Mononuclear cell (primary cell): ENCODE data around the gene SNRPE. TPM values are rescaled to one million over a fixed set of nuclear protein-coding genes. Genes with fewer than 3 reads are reported as not detected.

Source experiments
- H3K27me3 ChIP-seq: 2 replicates; pipeline ENCODE4 v1.6.0; 2011; ENCODE audit warnings: low read length, control low read depth; ENCODE audit not compliant: insufficient read depth
- H3K4me1 ChIP-seq: 2 replicates; pipeline ENCODE4 v1.5.1; 2011; ENCODE audit warnings: mild to moderate bottlenecking, low read length, control low read depth; ENCODE audit not compliant: insufficient read depth
- H3K4me3 ChIP-seq: 2 replicates; pipeline ENCODE4 v1.5.1; 2011; ENCODE audit warnings: mild to moderate bottlenecking, low read length, moderate library complexity
- H3K9me3 ChIP-seq: 2 replicates; pipeline ENCODE4 v1.5.1; 2011; ENCODE audit warnings: low read depth, mild to moderate bottlenecking, control low read depth, low read length
- total RNA-seq: library from RNA; depleted of rRNA; stranded (reverse); fragments of >200 nt; gene quantifications from one replicate; pipeline ENCODE4 v1.2.3, GENCODE V29; 2012

Gene SNRPE
- total RNA-seq, 1 donor: 51.1 TPM

- Histone ChIP-seq H3K4me1 (no peaks in the 10 kb centered on the region), H3K9me3 (no peaks in the 10 kb centered on the region), H3K27me3 (no peaks in the 10 kb centered on the region), H3K4me3 (no peak overlapping the region)
Observed at GRCh38 chr1:203905275-203905674, 43.9 kb downstream of the SNRPE start.

- no peak overlapping the region for H3K4me3 ChIP-seq
- H3K9me3 ChIP-seq: no peaks in the 10 kb centered on the region
- H3K4me1 ChIP-seq: no peaks in the 10 kb centered on the region
- no peaks in the 10 kb centered on the region for H3K27me3 ChIP-seq
Observed at GRCh38 chr1:203906932-203907331, 45.5 kb downstream of the SNRPE start.

GRCh38 chr1:203907901-203908300 is 46.5 kb downstream of the SNRPE start:
- H3K4me1 ChIP-seq: no peaks in the 10 kb centered on the region
- H3K27me3 ChIP-seq: no peaks in the 10 kb centered on the region
- no peak overlapping the region for H3K4me3 ChIP-seq
- H3K9me3 ChIP-seq: no peaks in the 10 kb centered on the region

- Histone ChIP-seq H3K4me3 (no peak overlapping the region), H3K9me3 (no peaks in the 10 kb centered on the region), H3K27me3 (no peaks in the 10 kb centered on the region), H3K4me1 (no peaks in the 10 kb centered on the region)
Observed at GRCh38 chr1:203911806-203912205, 50.4 kb downstream of the SNRPE start.

- H3K9me3 ChIP-seq: no peaks in the 10 kb centered on the region
Observed at GRCh38 chr1:203913073-203913521, 51.7 kb downstream of the SNRPE start.

GRCh38 chr1:203914292-203914691 is 52.9 kb downstream of the SNRPE start:
- Histone ChIP-seq H3K4me1 (no peaks in the 10 kb centered on the region), H3K27me3 (no peaks in the 10 kb centered on the region), H3K9me3 (no peaks in the 10 kb centered on the region), H3K4me3 (no peak overlapping the region)

More at GRCh38 chr1:203913073-203913521, 51.7 kb downstream of the SNRPE start:
- Histone ChIP-seq H3K27me3 (no peaks in the 10 kb centered on the region), H3K4me3 (no peak overlapping the region), H3K4me1 (no peaks in the 10 kb centered on the region)

- no peaks in the 10 kb centered on the region for H3K4me1 ChIP-seq
- no peak overlapping the region for H3K4me3 ChIP-seq
- H3K27me3 ChIP-seq: no peaks in the 10 kb centered on the region
- H3K9me3 ChIP-seq: no peaks in the 10 kb centered on the region
Observed at GRCh38 chr1:203915811-203916210, 54.4 kb downstream of the SNRPE start.

- H3K9me3 ChIP-seq: no peaks in the 10 kb centered on the region
- no peak overlapping the region for H3K4me3 ChIP-seq
- no peaks in the 10 kb centered on the region for H3K27me3 ChIP-seq
- no peaks in the 10 kb centered on the region for H3K4me1 ChIP-seq
Observed at GRCh38 chr1:203916756-203917155, 55.4 kb downstream of the SNRPE start.

Other genes starting within 250 kb of the SNRPE start
- 21.3 TPM for gene ATP2B4, start 234.8 kb upstream of the SNRPE start, total RNA-seq
- gene LAX1, start 96.4 kb upstream of the SNRPE start, total RNA-seq: 11.9 TPM
- gene ZBED6, start 66.0 kb upstream of the SNRPE start, total RNA-seq: 34.7 TPM
- gene ZC3H11A, start 66.0 kb upstream of the SNRPE start, total RNA-seq: 160 TPM
- 0.42 TPM for gene SOX13, start 211.5 kb downstream of the SNRPE start, total RNA-seq